HG03097 (cell line): ENCODE measurements around the gene B4GALT7.
A peak's percentile ranks its signal among the peaks of the same experiment; 100 is the strongest.

ENCODE experiments used
- ATAC-seq: cut with Tn5 transposase; IDR thresholded peaks from one replicate; pipeline ENCODE4 v1.9.1; 2021; ENCODE audit not compliant: unreplicated experiment, low FRiP score

B4GALT7 gene

DNA sequence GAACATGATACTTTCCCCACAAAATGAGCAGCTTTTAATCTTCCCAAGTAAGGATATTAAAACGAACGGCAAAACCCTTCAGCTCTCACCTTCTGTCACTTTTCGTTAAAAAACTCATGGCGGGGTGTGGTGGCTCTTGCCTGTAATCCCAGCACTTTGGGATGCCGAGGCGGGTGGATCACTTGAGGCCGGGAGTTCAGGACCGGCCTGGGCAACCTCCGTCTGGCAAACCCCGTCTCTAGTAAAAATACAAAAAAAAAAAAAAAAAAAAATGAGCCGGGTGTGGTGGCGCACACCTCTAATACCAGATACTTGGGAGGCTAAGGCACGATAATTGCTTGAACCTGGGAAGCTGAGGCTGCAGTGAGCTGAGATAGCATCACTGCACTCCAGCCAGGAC, 7.0 kb upstream of the B4GALT7 start:
- no peak for ATAC-seq

DNA sequence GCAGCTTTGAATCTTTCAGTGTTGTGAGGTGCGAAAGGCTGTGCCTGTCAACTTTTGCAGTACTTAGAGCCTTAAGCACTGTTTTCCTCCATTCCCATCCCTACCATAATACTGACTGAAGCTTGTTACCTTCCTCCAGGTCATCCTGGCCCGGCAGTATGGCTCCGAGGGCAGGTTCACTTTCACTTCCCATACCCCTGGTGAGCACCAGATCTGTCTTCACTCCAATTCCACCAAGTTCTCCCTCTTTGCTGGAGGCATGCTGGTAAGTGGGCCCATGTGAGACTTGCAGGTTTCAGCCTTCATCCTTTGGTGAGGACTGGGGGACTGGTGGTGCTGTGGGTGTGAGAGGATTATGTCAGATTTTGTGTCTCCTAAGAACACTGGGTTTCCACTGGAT, 6.4 kb upstream of the B4GALT7 start:
- no peak for ATAC-seq

DNA sequence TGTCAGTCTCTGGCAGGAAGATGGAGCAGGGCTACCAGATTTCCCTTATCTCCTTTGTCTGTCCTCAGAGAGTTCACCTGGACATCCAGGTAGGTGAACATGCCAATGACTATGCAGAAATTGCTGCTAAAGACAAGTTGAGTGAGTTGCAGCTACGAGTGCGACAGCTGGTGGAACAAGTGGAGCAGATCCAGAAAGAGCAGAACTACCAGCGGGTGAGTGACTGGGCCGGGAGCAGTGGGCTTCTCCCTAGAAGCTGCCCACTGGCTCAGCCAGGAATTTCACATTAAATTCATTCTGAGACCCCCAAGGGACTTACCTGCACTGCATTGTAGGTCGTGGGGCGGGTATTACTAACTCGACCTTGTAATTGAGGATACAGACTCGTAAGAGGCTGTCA, 5.9 kb upstream of the B4GALT7 start:
- ATAC-seq, result no peak

DNA sequence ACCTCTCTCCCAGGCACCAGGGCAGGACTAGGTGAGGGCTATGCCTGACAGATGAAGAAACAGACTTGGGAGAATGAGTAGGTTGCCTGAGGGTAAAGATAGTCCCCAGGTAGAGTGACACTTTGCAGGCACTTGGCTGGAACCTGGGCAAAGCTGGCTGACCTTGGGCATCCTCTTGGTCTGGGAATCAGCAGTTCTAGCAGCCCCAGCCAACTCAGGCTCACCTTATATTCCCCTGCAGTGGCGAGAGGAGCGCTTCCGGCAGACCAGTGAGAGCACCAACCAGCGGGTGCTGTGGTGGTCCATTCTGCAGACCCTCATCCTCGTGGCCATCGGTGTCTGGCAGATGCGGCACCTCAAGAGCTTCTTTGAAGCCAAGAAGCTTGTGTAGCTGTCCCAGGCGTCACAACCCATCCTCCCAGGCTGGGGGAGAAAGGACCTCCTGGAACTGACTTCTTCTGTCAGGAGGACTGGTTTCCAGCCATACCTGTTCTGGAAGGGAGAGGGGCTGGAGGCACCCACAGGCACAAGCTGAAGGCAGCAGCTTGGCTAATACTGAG, 4.8 kb upstream of the B4GALT7 start:
- ATAC-seq, result no peak

DNA sequence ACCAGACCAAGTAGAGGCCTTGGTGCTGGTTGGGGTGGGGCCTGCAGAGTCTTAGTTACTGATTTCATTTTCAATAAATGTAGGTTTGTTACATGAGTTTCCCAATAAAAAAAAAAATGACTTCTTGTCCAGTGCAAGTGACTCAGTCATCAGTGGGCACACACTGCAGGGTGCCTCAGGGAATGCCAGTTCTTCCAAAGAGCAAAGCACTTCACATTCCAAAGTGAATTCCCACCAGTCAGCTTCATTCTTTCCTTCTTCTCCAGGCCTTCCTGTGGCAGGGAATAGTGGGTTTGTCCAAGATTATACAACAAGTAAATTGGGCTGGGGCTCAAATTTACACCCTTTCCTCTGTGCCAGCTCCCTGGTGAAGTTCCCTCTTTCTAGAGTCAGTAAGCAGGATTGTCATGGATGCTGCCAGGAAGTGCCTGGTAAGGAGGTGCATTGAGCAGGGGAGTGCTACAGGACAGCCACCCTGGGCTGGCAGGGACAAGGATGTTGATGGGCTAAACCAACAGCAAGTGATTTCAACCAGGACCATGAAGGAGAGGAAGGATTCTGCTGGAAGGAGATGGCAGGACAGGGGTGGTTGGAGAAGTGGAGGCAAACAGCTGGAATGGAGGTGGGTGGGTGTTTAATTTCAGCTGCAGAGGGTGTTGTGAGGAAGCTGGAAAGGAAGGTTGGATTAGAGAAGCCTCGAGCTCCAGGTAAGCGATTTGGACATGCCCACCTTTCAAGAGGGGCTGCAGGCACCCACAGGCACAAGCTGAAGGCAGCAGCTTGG, 3.7 kb upstream of the B4GALT7 start:
- ATAC-seq, result no peak

DNA sequence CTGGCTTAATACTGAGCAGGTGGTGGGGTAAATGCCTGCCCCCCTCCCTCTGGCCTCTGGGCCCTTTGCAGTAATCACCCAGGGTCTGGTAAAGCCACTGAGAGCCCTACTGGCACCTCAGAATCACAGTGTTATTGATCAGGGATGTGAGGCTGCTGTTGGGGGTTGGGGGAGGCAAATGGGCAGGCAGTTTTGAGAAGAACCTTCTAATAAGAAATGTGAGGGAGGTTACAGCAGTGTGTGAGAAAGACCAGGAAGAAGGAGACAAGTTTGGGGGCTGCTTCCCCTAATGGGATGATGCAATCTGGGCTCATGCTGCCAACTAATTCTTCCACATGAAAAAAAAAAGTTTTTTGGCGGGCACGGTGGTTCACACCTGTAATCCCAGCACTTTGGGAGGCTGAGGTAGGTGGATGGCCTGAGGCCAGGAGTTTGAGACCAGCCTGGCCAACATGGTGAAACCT, 3.1 kb upstream of the B4GALT7 start:
- no peak for ATAC-seq

DNA sequence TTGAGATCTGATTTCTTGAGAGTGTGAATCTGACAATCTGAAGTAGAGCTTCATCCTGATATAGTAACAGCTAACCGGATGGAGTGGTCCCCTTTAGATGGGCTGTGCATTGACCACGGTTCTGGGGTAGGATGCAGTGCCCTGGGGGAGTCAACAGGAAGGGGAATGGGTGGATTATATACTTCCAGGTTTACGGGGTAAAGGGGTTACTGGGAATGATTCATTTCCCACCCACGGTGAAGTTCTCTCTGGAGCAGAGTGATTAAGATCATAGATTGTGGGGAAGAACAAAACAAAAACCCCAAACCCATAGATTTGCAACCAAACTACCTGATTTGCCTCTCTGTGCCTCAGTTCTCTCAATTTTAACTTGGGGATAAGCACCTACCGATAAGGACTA, 1.5 kb upstream of the B4GALT7 start:
- no peak for ATAC-seq

DNA sequence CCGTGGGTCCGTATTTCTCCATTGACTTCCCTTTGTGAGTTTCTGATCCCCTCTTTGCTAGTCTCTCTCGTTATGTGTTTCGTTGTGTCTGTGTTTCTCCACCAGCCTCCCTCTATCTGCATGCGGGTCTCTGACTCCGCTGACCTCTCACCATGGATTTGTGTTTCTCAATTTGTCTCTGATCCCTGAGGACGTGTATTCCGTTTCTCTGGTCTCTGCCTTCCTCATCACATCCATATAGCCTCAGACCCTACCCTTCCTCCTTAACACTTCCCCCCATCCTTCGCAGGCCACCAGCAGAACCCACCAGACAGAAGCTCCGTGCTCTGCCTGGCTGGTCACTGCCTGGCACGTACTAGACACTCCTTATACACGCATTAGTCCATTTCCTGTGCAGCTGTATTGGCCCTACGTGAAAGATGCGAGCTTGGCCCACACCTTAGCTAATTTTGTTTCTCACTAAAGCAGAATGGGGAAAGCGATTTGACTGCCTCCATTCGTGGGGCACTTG, 631 bp downstream of the B4GALT7 start:
- ATAC-seq, result peak; percentile 4

DNA sequence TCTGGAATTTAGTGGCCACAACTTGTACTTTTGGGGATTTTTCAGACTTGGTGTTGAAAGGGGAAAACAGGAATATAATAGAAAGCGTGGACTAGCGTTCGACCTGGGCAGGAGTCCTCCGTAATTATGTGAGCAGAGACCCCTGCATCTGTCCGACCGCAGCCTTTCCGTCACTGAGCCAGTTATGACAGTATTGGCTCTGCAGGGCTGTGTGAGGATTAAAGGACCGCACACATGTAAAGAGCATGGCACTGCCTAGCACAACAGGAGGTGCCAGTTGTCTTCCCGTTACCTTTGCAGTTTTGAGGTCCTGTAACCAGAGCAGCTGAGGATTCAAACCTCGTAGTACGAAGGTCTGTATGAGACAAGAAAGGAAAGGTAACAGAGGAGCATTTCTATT, 1.2 kb downstream of the B4GALT7 start:
- no peak for ATAC-seq

DNA sequence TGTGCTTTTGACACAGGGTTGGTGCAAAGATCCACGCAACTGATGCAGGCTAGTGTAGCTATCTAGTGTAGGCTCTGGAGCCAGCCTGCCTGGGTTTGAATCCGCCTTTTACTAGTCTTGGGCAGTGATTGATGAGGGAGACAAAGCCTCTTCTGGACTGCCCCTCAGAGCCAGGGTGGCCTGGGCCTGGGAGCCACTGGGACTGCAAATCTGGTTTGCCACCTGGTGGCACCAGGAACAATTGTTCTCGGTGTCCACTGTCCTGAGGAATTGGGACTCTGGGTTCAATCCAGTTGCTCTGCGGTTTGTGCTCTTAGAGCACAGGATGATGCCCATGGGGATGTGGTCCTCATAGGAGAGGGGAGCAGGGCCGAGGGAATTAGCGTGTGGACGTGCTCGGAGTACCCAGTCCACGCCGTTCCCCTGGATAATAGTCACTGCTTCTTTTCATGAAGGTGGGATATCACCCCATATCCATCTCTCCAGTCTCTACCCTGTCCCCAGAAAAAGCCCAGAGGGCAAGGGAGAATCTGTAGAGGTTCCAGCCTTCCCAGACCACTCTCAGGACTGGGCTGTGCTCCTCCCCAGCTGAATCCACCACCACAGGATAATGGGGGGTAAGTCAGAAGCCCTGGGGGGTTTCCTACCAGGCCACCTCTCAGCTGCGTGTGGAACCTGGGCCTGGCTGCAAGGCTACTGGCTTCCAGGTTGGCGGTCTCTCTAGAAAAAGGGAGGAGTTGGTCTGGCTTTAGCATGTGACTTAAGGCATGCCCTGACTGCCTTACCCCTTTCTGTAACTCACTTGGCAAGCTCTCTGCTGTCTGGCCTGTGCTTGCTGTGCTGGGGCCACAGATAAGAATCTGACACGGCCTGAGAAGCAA, 1.9 kb downstream of the B4GALT7 start:
- no peak for ATAC-seq

DNA sequence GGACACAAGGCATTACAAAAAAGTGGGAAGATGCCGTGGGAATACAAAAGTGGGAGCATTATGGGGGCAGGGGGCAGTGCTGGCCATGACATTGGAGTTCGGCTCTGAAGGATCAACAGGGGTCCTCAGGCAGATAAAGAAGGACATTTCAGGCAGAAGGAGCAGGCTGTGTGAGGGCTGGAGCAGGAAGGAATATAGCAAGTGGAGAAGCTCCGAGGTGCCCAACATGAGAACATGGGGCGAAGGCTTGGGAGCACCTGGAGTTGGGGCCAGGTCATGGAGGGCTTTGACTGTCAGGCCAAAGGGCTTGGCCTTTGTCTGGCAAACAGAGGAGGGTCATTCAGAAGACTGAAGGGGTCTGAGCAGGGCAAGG, 2.5 kb downstream of the B4GALT7 start:
- ATAC-seq, result no peak

DNA sequence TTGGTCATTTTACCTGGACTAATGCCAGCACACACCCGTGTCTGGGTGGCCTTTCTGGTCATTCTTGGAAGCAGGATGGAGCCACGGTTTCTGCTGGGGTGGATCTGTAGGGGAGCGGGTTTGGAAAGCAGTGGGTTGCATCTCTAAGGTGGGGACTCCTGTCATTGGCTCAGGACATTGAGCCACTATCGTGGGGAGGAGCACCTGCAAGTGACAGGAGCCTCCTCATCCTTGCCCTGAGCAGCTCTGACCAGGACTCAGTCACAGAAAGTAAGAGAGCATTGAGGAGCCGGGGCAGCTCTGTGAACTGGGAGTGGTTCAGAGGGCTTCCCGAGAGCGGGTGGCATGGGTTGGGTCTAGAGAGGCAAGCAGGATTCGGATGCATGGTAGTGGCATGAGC, 3.7 kb downstream of the B4GALT7 start:
- no peak for ATAC-seq

DNA sequence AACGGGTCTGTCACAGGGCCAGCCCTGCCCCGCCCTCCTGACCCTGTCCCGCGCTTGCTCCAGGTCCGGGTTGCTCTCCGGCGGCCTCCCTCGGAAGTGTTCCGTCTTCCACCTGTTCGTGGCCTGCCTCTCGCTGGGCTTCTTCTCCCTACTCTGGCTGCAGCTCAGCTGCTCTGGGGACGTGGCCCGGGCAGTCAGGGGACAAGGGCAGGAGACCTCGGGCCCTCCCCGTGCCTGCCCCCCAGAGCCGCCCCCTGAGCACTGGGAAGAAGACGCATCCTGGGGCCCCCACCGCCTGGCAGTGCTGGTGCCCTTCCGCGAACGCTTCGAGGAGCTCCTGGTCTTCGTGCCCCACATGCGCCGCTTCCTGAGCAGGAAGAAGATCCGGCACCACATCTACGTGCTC, 4.2 kb downstream of the B4GALT7 start:
- ATAC-seq, result no peak

DNA sequence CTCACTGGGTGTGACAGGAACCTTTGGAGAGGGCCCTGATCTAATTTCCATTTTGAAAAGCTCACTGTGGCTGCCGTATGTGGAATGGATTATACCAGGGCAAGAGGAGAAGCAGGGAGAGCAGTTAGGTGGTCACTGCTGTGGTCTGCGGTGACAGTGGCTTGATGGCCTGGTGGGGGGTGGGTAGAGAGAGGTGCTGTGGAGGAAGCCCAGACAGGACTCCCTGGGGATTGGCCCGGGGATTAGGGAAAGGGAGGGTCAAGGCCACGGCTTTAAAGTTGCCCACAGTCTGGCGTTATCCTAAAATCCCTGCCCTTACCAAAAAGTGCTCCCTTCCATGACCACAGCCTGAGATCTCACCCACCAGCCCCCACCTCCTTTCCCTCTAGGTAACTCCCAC, 4.7 kb downstream of the B4GALT7 start:
- ATAC-seq, result no peak

DNA sequence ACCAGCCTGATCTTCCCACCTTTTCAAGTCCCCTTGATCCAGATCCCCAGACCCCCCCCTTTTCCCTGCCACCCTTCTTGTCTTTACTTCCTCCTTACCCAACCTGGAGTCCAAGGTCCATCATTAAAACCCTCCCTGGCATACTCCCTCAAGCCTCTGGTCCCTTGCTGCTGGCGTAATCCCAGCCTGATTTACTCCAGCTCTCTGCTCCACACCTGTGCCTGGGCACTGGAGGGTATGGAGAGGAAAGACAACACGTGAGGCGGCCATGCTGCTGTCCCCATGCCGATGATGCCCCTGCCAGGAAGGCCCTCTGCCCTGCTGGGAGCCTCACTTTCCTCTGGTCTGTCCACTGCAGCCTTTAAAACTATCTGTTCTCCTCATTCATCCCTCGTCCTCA, 5.1 kb downstream of the B4GALT7 start:
- ATAC-seq, result no peak

DNA sequence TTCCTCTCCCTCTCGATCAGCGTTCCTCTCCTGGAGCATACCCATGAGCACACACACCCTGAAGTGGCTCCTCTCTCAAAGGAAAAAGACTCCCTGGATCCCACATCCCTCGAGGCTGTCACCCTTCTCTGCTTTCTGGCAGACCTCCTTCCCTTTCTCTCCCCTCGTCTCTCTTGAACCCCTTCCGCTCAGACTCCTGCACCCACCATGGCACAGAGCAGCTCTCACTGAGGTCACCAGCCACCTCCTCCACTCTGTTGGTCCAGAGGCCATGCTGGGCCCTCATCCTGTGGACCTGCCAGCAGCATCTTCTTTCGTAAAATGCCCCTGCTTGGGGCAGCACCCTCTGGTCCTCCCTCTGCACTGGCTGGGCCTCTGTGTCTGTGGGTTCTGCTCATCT, 5.7 kb downstream of the B4GALT7 start:
- ATAC-seq, result no peak

DNA sequence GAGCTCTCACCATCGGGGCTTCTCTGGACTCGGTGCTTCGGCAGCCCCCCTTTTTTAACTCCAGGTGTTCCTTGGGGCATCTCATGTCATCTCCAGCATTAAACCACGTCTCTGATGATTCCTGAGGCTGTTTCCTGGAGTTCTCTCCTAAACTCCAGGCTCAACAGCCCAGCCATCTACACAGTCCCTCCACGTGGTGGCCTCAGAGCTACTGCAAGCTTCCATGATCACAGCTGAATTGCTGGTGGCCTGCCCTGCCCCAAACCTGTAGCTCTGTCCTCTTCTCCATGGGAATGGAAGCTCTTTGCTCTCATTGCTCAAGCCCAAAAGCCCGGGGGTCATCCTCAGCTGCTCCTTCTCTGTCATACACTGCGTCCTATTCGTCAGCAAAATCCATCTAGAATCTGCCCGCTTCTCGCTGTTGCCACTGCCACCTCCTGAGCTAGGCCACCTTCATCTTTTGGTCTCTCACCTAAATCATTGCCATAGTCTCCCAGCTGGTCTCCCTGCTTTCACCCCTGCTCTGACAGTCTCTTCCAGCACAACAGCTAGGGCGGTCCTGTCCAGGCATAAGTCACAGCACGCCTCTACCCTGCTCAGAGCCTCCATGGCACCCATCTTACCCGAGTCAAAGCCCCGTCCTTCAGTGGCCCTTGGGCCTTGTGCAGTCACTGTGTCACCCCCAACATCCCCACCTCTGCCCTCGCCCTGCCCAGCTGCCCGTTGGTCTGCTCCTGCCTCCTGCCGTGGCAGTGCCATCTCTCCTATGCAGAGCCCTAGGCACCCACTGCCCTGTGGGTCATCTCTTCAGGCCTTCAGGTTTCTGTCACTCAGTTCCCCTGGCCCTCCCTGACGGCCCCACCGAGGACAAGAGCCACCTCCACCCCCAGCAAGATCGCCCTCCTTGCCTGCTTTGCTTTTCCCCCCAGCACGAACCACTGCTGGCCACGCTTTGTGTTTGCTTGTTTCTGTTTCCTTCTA, 6.4 kb downstream of the B4GALT7 start:
- ATAC-seq, result no peak

DNA sequence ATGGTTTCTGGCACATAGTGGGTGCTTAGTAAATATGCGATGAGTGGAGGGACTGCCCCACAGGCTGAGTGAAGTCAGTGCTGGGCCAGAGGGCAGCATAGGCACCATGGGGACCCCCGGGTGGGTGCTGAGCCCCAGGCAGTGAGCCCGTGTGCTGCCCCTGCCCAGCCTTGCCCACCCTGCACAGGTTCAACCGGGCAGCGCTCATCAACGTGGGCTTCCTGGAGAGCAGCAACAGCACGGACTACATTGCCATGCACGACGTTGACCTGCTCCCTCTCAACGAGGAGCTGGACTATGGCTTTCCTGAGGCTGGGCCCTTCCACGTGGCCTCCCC, 7.2 kb downstream of the B4GALT7 start:
- ATAC-seq, result no peak

DNA sequence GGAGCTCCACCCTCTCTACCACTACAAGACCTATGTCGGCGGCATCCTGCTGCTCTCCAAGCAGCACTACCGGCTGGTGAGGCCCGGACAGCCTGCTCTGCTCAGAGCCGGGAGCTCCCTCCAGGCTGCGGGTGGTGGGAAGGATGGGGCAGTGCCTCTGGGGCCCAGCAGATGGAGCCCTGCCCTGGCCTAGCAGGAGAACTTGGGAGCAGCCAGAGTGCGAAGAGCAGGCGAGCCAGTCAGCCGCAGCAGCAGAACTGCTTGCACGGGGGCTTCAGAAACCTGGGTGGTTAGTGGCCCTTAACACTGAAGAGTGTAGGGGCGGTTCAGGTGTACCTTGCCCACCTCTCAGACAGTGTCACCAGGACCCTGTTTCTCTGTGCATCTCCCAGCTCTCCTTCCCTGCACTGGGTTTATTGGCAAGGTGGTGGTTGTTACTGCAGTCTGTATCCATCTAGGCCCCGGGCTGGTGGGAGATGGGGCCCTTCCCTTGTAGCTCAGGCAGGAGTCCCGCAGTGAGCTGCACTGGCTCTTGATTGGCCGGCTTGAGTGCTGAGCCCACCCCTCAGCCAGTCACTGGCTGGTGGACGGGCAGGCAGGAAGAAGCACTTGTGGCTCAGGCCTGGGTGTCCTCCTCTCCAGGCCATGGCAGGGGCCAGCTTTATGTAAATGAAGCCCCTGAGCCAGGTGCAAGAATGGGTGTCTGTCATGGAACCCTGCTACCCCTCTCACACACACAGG, 7.7 kb downstream of the B4GALT7 start:
- no peak for ATAC-seq
